Hypothalamus (tissue), 51 donors: ENCODE data around the gene KCP.

Source experiments
- DNase-seq, 51 donors: peaks; one replicate each; lab custom pipeline; 2025; lab: John Stamatoyannopoulos, UW

The KCP gene

GRCh38 chr7:128889121-128889520, 21.4 kb downstream of the KCP start:
- DNase-seq, result no peak

DNA sequence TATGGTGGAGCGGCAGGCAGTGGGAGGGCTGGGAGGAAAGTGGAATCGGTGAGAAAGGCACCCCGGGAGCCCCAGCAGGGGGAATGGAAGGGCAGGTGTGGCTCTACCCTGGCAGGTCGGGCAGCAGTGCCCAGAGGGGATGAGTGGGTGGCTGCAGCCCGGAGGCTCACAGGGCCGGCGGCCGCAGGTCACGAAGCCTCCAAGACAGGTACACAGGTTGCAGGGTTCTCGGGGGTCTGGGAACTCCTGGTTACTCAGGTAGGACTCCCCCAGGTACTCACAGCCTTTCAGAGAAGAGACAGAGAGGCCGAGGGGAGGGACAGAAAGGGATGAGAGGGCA, 21.8 kb downstream of the KCP start:
- DNase-seq, result no peak

DNA sequence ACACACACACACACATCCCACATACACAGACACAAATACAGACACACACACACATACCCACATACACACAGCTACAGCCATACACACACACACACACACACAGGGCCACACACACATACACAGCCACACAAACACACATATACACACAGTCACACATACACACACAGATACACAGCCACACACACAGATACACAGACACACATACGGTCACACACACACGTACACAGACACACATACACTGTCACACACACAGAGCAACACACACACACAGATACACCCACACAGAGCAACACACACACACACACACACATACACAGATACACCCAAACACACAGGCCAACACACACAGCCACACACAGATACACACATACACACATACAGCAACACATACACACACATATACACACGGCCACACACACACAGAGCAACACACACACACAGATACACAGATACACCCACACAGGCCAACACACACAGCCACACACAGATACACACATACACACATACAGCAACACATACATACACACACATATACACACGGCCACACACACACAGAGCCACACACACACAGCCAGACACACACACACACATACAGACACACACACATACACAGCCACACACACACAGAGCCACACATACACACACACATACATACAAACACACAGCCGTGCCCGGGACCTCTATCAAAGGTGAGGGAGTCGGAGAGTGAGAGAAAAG, 22.3 kb downstream of the KCP start:
- DNase-seq, result no peak

- no peak for DNase-seq
These were observed 23.1 kb downstream of the KCP start for GRCh38 chr7:128887169-128888038.

- DNase-seq, result no peak
These were observed 23.9 kb downstream of the KCP start for GRCh38 chr7:128886391-128887168.

GRCh38 chr7:128885370-128886187, 24.9 kb downstream of the KCP start:
- no peak for DNase-seq

DNA sequence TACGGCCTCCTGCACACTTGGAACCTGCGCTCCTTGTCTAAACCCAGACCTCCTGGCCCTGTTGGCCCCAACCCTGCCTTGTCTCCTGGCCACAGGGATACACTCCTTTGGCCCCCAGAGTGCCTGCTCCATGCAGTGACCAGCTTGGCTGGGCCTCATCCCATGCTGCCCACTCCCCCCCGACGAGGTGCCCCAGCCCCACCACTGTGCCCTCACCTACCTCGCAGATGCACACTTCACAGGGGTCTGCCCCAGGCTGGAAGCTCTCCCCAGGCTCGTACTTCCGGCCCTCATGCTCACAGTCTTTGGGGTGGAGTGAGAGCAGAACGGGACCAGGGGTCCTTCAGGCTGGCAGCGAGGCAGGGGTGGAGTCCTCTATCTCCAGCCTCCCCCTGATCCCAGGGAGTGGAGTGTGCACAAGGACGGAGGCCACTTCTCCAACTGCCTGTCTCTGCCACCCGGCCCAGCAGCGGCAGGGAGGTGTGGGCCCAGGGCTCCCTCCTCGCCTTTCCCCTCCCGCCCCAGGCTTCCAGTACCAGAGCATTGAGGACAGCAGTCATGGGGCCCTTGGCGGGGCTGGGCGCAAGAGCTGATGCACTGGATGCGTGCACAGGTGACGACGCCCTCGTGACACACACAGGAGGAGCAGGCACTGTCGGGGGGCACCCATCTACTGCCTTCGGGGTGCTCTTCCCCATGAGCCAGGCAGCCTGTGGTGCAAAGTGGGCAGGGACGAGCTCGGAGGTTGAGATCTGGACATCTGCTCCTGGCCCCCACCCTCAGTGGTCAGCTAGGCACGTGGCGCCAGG, 25.7 kb downstream of the KCP start:
- no peak for DNase-seq

DNA sequence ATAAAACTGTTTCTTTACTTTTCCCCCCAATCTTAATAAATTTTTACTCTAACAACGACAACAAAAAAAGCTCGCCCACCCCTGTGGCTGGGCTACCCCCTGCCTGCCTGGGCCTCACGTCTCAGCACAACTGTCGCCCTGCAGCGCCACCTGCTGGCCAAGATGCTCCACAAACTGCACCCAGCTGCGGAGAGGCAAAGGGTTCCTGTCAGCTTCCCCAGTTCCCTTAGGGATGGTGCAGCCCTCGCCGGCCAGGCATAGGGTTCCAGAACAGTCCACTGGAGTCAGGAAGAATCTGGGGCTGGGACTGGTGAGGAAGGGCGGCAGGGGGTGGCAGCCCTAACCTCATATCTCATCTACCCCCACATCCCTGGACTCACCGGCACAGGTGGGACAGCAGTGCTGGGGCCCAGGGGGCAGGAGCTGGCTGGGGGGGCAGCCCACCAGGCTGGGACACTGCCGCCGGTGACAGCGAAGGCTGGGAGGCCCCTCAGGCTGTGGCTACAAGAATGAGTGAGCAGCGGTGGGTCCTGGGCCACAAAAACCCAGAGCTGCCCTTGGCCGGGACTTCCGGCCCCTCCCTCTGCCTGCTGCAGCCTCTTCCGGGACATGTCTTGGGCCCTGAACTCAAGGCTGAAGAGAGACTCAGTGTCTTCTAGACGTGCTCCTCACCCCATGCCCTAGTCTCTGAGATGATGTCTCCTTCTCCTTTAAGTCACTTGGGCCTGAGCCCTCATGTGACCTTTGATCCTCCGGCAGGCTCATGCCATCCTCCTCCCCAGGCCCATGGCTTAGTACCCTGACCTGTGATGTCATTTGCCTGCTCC, 26.7 kb downstream of the KCP start:
- peak in 48 of 51 donors; percentile 8 to 85 (median 53) for DNase-seq

GRCh38 chr7:128882134-128882533, 28.4 kb downstream of the KCP start:
- DNase-seq, result no peak

DNA sequence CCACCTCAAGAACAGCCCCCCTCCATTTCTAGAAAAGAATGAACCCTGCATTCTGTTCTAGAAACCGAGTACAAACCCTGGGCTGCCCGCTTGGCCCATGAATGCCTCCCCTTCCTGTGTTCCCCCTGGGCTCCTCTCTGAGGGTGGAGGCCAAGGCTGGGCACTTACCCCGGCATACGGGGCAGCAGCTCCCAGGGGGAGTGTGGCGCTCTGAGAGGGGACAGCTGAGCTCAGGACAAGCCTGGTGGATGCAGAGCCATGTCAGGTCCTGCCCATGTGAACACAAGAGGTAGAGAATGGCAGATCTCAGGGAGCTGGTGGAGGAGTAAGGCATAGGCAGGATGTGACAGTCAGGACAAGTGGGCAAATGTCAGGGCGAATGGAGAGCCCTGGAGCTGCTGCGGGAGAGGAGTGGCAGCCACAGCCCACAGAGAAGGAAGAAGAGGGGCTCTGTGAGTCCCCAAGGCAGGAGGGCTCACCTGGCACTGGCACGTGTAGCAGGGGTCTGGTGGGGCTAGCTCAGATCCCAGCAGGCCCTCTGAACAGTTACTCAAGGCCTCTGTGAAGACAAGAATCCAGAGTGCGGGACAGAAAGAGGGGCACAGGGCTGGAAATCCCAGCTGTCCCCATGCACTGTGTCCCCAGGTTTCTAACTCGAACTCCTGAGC, 28.9 kb downstream of the KCP start:
- DNase-seq, result no peak

DNA sequence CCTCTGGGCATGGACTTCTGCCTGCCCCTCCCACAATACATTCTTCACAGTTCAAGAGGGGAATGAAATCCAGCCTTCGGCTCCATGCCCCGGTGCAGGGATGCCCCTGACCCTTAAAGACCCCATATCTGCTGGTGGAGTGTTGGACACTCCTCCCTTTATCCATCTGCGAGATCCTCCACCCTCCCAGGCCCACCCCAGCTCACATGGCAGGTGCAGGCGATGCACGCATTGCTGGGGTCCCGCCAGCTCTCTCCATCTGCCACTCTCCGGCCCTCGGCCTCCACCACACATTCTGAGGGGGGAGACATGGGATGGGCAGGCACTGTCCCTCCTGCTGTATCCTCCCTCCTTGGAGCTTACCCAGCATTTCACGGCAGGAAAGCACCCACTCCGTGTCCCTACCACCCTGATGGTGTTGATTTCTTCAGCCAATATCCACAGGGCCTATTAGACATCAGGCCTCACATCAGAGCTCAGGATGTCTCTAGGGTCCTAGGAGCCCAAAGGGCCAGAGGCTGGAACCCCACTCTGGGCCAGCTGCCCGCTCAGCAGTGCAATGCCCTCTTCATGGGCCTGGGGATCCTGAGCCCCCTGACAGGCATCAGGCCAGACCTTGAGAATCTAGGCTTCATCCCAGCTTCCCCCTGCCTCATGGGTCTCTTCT, 29.6 kb downstream of the KCP start:
- no peak for DNase-seq

DNA sequence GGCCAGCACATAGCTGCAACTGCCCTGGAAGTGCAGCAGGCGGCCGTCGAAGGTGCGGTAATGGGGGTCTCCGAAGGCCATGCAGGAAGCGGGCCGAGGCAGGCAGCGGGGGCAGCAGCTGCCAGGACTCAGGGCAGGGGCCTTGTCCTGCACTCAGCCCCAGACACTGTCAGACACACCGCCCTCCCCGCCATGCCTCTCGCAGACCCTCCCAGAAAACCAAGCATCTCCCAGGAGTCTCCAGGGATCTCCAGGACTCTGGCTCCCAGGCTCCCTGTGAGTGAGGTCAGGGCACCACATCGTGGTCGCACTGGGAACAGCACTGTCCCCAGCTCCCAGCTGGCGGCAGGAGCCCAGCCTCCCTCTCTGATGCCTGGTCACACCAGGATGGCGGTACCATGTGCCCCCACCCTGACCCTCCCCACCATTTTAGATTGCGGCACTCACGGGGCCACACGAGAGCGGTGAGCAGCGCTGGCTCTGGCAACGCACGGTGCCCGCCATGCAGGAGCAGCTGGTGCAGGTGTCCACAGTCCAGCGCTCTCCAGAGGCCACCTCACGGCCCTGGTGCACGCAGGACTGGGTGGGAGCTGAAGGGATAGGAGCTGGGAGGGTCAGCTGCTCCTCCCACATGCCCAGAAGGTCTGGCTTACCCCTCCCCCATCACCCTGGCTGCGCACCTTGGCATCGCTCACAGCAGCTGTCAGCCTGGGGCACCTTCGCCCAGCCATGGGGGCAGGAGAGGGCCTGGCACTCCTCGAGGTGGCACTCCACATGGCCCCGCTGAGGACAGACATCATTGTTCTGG, 30.4 kb downstream of the KCP start:
- peak in 45 of 51 donors; percentile 4 to 86 (median 50) for DNase-seq

GRCh38 chr7:128879461-128879938, 31.0 kb downstream of the KCP start:
- DNase-seq, result no peak

DNA sequence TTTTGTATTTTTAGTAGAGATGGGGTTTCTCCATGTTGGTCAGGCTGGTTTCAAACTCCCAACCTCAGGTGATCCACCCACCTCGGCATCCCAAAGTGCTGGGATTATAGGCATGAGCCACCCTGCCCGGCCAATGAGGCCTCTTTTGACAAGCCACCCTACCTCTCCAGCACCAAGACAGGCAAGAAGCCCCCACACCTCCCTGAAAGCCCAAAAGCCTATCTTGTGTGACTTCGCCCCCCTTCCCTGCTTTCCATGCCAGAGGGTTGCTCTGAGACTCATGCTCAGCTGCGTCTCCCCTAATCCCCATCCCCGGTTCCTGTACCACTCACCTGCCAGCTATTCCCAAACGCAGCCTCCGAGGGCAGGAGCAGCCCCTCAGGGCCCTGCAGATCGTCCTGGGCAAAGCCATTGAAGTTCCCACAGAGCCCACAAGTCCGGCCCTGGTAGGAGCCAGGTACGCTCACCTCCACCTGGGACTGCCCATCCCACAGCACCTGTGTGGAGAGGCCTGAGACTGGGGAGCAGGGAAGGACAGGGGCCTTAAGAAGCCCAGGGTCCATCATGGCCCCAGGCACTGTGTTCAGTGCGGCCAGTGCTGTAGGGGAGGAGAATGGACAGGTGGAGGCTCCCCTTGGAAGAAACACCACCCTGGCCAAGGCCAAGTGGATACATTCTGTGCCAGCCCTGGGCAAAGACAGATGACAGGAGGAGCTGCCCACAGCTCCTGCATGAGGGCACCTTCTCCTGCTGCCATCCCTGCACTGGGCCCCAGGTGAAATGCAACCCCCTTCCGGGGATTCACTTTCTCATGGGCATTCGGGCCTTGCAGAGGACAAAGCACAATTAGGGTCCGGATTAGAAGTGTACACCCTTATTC, 32.0 kb downstream of the KCP start:
- no peak for DNase-seq

- no peak for DNase-seq
These were observed 32.8 kb downstream of the KCP start for GRCh38 chr7:128877756-128878120.
